GM12874 (cell line): ENCODE results near the gene ALPG.

Source experiments
- TF ChIP-seq, protein P1 (sequence below): IDR thresholded peaks from 2 replicates; pipeline ENCODE4 v1.5.1; 2011; ENCODE audit warnings: low read depth, mild to moderate bottlenecking, control low read depth, low read length, moderate library complexity; ENCODE audit not compliant: insufficient read depth

ALPG gene

DNA sequence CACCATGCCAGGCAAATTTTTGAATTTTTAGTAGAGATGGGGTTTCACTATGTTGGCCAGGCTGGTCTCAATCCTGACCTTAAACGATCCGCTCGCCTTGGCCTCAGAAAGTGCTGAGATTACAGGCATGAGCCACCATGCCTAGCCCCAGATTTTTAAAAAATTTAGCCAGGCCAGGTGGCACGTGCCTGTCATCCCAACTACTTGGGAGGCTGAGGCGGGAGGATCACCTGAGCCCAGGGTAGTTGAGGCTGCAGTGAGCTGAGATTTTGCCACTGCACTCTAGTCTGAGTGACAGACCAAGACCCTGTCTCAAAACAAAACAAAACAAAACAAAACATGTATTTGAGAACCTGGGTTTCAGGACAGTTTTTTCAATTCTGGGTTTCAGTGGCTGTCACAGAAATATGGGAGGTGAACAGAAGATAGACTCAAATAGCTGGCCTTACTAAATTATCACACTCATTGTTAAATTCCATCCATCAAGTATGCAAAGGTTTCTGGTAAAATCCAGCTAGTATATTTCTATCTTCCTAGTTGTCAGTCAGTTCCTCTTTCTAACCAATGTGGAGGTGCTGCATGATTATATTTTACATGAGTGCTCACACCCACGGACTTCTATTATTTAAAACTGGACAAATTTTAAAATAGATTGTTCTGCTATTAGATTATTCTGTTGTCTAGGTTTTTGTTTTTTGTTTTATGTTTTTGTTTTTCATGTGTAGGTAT, 5.4 kb downstream of the ALPG start:
- TF ChIP-seq, protein P1, sequence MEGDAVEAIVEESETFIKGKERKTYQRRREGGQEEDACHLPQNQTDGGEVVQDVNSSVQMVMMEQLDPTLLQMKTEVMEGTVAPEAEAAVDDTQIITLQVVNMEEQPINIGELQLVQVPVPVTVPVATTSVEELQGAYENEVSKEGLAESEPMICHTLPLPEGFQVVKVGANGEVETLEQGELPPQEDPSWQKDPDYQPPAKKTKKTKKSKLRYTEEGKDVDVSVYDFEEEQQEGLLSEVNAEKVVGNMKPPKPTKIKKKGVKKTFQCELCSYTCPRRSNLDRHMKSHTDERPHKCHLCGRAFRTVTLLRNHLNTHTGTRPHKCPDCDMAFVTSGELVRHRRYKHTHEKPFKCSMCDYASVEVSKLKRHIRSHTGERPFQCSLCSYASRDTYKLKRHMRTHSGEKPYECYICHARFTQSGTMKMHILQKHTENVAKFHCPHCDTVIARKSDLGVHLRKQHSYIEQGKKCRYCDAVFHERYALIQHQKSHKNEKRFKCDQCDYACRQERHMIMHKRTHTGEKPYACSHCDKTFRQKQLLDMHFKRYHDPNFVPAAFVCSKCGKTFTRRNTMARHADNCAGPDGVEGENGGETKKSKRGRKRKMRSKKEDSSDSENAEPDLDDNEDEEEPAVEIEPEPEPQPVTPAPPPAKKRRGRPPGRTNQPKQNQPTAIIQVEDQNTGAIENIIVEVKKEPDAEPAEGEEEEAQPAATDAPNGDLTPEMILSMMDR: no peak

DNA sequence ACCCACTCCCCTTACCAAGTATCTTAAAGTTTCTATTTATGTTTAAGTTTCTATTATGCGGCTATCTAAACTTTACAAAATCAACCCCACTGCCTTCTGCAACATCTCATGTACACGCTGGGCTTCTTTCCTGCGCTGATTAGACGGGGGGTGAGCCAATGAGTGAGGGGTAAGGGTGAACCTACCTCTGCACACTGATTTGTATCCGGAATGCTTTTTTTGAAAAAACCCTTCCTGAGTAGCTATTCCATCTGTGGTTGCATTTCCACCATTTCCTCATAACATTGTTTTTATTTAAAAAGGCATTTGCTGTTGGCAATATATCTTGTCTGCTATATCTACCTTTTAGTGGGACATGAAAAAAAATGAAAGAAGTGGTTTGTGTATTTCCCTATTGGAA, 6.3 kb downstream of the ALPG start:
- TF ChIP-seq, protein P1: no peak

DNA sequence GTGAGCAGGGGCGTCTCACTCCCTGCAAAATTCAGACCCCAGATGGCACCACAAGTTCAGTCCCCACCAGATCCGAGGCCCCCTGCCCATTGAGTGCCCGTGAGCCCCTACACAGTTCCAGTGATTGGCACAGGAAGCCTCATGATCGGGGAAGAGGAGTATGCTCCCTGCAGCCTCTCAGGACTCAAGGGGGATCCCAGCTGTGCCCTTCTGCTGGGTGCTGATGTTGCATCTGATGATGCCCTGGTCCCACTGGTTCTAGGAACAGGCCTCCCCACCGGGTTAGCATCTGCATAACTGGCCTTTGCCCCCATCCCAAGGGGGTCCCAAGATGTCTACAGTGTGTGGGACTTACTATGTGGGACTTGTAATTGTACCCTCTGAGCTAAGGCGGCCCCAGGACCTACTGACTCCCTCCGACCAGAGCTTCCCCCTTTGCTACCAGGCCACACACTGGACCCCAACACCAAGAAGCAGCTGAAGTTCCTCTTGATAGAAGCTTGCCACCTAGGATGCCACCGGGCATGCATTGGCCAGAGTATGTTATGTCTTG, 8.6 kb downstream of the ALPG start:
- TF ChIP-seq, protein P1: no peak

DNA sequence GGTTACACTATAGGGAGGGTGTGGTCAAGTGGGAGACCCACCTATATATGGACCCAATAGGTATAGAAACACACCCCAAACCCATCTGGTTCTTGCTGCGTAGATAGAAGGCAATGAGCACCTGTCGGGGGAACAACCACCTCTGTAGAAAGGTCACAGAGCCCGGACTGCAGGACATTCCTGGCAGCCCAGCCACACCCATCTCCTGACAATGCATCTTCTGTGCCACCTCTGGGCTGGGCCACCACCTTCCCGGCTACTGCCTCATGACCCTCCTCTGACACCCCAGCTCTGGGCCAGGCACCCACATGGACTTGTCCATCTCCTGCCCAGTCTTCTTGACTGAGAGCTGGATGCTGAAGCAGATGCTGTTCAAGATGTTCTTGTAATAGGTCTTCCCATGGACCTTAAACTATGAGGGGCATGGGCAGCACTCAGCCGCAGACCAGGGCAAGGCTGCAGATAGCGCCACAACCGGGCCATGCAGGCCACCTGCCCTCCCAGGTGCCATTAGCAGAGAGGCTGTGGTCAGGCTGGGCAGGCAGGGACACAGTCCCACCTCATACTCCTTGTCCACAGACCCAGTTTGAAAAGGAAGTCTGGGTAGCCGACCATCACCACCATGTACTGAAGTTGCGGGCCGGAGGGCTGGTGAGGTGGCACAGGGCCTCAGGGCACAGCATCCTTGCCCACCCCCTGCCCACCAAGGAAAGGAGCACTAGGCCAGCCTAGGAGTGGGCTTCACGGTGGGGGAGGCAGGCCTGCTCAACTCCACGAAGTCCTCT, 9.3 kb downstream of the ALPG start:
- TF ChIP-seq, protein P1: no peak

DNA sequence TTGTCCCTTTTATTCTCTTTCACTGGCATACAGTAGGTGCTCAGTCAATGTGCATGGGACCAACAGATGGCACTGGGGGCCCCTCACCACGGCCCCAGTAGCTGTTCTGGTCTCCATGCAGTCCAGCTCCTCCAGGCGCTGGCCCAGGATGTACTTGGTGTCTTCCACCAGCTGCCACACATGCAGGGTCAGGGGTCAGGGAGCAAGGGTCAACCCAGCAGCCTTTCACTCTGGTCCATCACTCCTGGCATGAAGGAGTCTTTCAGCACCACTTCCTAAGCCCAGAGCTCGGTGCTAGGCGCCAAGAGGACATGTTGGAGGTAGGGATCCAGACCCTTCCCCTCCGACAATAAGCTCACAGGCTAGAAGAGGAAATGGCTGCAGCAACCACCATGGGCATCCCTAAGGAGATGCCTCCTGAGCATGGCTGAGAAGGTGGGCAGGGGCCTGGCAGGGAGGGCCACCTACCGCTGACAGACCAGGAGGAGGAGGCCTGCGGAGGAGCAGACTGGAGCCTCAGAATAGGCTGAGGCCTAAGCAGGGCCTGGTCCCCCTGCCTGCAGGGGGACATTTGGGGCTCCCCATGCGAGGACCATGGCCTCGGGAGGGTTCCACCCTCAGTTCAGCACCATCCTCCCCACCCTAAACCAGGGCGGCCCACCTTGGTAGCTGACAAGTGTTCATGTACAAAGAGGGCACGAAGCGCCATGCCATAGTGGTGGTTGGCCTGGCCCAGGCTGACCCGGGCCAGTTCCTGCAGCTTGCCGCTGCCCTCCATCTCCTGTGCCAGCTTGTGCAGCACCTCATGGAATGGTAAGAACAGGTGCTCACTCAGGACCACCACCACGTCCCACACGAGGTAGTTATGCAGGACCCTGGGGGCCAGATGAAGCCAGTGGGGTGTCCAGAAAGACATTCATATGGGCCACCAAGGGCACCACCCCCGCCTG, 10.2 kb downstream of the ALPG start:
- TF ChIP-seq, protein P1: no peak

DNA sequence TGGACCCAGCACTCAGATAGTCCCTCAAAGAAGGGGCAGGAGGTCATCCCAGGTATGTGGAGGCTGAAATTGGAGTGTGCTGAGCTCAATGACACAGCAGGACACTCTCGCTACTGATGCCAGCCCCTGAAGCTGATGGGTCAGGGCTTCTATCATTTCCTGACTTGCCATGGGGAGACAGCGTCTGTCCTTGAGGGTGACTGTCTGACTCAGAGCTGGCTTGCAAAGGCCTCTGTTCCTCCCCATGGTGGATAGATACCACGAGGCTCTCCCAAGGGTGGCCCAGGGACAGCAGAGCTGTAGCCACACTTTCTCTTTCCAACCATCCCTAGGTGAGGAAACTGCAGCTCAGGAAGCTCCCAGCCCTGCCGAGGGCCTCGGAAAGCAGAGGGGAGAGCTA, 10.8 kb downstream of the ALPG start:
- TF ChIP-seq, protein P1: no peak
